ENCODE data around the gene SLC22A3.
"Not testable (repeated sequence)": the region's sequence is repeated elsewhere in the genome, so short reads cannot be mapped to it uniquely, and the experiment has no call there.

The SLC22A3 gene

GRCh38 chr6:160454303-160454702 lies 106.1 kb downstream of the SLC22A3 start:
- no peak for DNase-seq

GRCh38 chr6:160455081-160455480 lies 106.9 kb downstream of the SLC22A3 start:
- no peak for DNase-seq

GRCh38 chr6:160455541-160456213 lies 107.5 kb downstream of the SLC22A3 start:
- DNase-seq, result peak; percentile 16

GRCh38 chr6:160456214-160456546 lies 108.0 kb downstream of the SLC22A3 start:
- DNase-seq, result no peak

- no peak for DNase-seq
Observed at GRCh38 chr6:160457823-160458222, 109.6 kb downstream of the SLC22A3 start.

GRCh38 chr6:160461641-160462040 lies 113.5 kb downstream of the SLC22A3 start:
- DNase-seq, result no peak

- no peak for DNase-seq
Observed at GRCh38 chr6:160462116-160462515, 113.9 kb downstream of the SLC22A3 start.

- DNase-seq, result no peak
Observed at GRCh38 chr6:160462551-160463109, 114.5 kb downstream of the SLC22A3 start.

- no peak for DNase-seq
Observed at GRCh38 chr6:160464744-160465143, 116.6 kb downstream of the SLC22A3 start.

GRCh38 chr6:160467261-160467871 lies 119.2 kb downstream of the SLC22A3 start:
- not testable (repeated sequence) for DNase-seq

GRCh38 chr6:160469153-160469552 lies 121.0 kb downstream of the SLC22A3 start:
- DNase-seq, result no peak

- DNase-seq, result not testable (repeated sequence)
Observed at GRCh38 chr6:160476056-160476455, 127.9 kb downstream of the SLC22A3 start.

- not testable (repeated sequence) for DNase-seq
Observed at GRCh38 chr6:160477072-160477471, 128.9 kb downstream of the SLC22A3 start.

GRCh38 chr6:160477901-160478300 lies 129.7 kb downstream of the SLC22A3 start:
- no peak for DNase-seq

- DNase-seq, result no peak
Observed at GRCh38 chr6:160487116-160487515, 138.9 kb downstream of the SLC22A3 start.

GRCh38 chr6:160489091-160489490 lies 140.9 kb downstream of the SLC22A3 start:
- DNase-seq, result no peak

- no peak for DNase-seq
Observed at GRCh38 chr6:160494576-160494975, 146.4 kb downstream of the SLC22A3 start.

GRCh38 chr6:160500639-160501038 lies 152.5 kb downstream of the SLC22A3 start:
- no peak for DNase-seq

Measured in NCI-H2029 treated with DMSO at 0.1 percent for 48 hours (cell line).